GM12891 (cell line): ENCODE data around the gene MRTFB.

Experiments
- PAX5 ChIP-seq: IDR thresholded peaks from 2 replicates; pipeline ENCODE4 v1.6.1; 2011; ENCODE audit warnings: low read length, moderate library complexity, mild to moderate bottlenecking; ENCODE audit not compliant: insufficient read depth, severe bottlenecking
- POLR2A ChIP-seq: IDR thresholded peaks from 2 replicates; pipeline ENCODE4 v1.6.1; 2011; ENCODE audit warnings: low read depth, low read length, control low read depth
- POLR2AphosphoS5 ChIP-seq: IDR thresholded peaks from 2 replicates; pipeline ENCODE4 v1.6.1; 2011; ENCODE audit warnings: low read depth, low read length, control low read depth
- POU2F2 ChIP-seq: IDR thresholded peaks from 2 replicates; pipeline ENCODE4 v1.6.1; 2011; ENCODE audit warnings: low read depth, mild to moderate bottlenecking, control low read depth, low read length, moderate library complexity
- SPI1 ChIP-seq: IDR thresholded peaks from 2 replicates; pipeline ENCODE4 v1.6.1; 2011; ENCODE audit warnings: low read depth, low read length, control low read depth
- TAF1 ChIP-seq: IDR thresholded peaks from 2 replicates; pipeline ENCODE4 v1.6.1; 2011; ENCODE audit warnings: low read depth, low read length, control low read depth

DNA sequence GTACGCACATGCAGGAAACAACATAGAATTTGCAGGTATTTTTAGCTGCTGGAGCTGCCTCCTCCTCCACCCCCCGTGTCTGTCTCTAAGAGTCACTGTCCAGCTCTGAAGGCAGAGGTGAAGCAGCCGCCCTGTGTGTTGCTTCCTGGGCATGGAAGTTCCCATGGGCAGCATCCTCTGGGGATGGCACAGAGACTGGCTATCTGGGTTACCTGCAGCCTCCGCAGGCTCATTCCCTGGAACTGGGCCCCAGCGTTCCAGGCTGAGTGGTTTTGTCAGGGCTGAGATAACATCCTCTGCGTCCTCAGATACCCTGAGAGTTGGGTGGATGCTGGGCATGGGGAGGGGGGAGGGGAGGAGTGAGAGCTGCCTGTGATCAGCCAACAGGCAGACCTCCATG, 41.5 kb upstream of the MRTFB start:
- no peak for TF ChIP-seq POLR2A
- no peak for TF ChIP-seq POLR2AphosphoS5
- no peak for TF ChIP-seq SPI1
- no peak for TF ChIP-seq TAF1
- no peak for TF ChIP-seq POU2F2
- no peak for TF ChIP-seq PAX5
